Measurements from ENCODE around the gene PLCL1. TPM values are rescaled to one million over a fixed set of nuclear protein-coding genes. Genes with fewer than 3 reads are reported as not detected.

PLCL1 gene
- total RNA-seq, 1 donor from 2014 or later = 78.6 TPM

GRCh38 chr2:197929886-197930227 is 125.5 kb downstream of the PLCL1 start:
- H3K27ac ChIP-seq (replicated peaks) = no peak overlapping the region
- H3K9me3 ChIP-seq (replicated peaks) = no peaks in the 10 kb centered on the region
- intact Hi-C loops (cut with micrococcal nuclease) = no loop called here
- H3K36me3 ChIP-seq = no peaks in the 10 kb centered on the region
- H3K4me3 ChIP-seq = no peak overlapping the region
- peaks cover 70% of the 10 kb centered on the region for H3K4me1 ChIP-seq
- DNase-seq = no peak
- TF ChIP-seq CTCF (IDR thresholded peaks at IDR 0.05; ENCODE audit: borderline replicate concordance) = no peak
- no peaks in the 10 kb centered on the region for H3K27me3 ChIP-seq (ENCODE audit: low read depth)

- intact Hi-C loops (cut with micrococcal nuclease) = no loop called here
- TF ChIP-seq CTCF (IDR thresholded peaks at IDR 0.05; ENCODE audit: borderline replicate concordance) = no peak
- Histone ChIP-seq H3K27me3 (ENCODE audit: low read depth) (no peaks in the 10 kb centered on the region), H3K4me3 (no peak overlapping the region), H3K4me1 (peaks cover 61% of the 10 kb centered on the region), H3K27ac (replicated peaks) (no peak overlapping the region), H3K9me3 (replicated peaks) (no peaks in the 10 kb centered on the region), H3K36me3 (no peaks in the 10 kb centered on the region)
- DNase-seq = no peak
Observed at GRCh38 chr2:197930570-197931278, 126.3 kb downstream of the PLCL1 start.

GRCh38 chr2:197931661-197932312 is 127.4 kb downstream of the PLCL1 start:
- Histone ChIP-seq H3K27ac (replicated peaks) (no peak overlapping the region), H3K9me3 (replicated peaks) (no peaks in the 10 kb centered on the region), H3K27me3 (ENCODE audit: low read depth) (no peaks in the 10 kb centered on the region), H3K4me3 (no peak overlapping the region), H3K36me3 (no peaks in the 10 kb centered on the region), H3K4me1 (peaks cover 52% of the 10 kb centered on the region)
- intact Hi-C loops (cut with micrococcal nuclease) = no loop called here
- TF ChIP-seq CTCF (IDR thresholded peaks at IDR 0.05; ENCODE audit: borderline replicate concordance) = no peak
- DNase-seq = no peak

GRCh38 chr2:197932374-197932773 is 128.0 kb downstream of the PLCL1 start:
- H3K4me1 ChIP-seq = peaks cover 51% of the 10 kb centered on the region
- DNase-seq = no peak
- H3K9me3 ChIP-seq (replicated peaks) = no peaks in the 10 kb centered on the region
- no peaks in the 10 kb centered on the region for H3K27me3 ChIP-seq (ENCODE audit: low read depth)
- intact Hi-C loops (cut with micrococcal nuclease) = no loop called here
- H3K27ac ChIP-seq (replicated peaks) = no peak overlapping the region
- no peak for TF ChIP-seq CTCF (IDR thresholded peaks at IDR 0.05; ENCODE audit: borderline replicate concordance)
- H3K36me3 ChIP-seq = no peaks in the 10 kb centered on the region
- no peak overlapping the region for H3K4me3 ChIP-seq

GRCh38 chr2:197934261-197934933 is 130.0 kb downstream of the PLCL1 start:
- intact Hi-C loops (cut with micrococcal nuclease) = no loop called here
- Histone ChIP-seq H3K36me3 (no peaks in the 10 kb centered on the region), H3K4me1 (peaks cover 48% of the 10 kb centered on the region), H3K9me3 (replicated peaks) (no peaks in the 10 kb centered on the region), H3K27ac (replicated peaks) (no peak overlapping the region), H3K27me3 (ENCODE audit: low read depth) (no peaks in the 10 kb centered on the region), H3K4me3 (no peak overlapping the region)
- no peak for DNase-seq
- no peak for TF ChIP-seq CTCF (IDR thresholded peaks at IDR 0.05; ENCODE audit: borderline replicate concordance)

Data from left ventricle myocardium inferior (tissue), 1 donor.